HL-60/S4 treated with retinoic acid at 250 ng/mL for 4 days and 3 days (cell line): ENCODE data around the gene CSH2.
"Not testable (repeated sequence)": the region's sequence is repeated elsewhere in the genome, so short reads cannot be mapped to it uniquely, and the experiment has no call there.

ENCODE experiments used
- in situ Hi-C: fragments of 300-500 bp; cut with MboI; formaldehyde crosslinking; loops from 2 replicates; pipeline ENCODE4 v1.7.0; 2022; ENCODE audit warnings: low sequenced_read_pairs

Gene CSH2

DNA sequence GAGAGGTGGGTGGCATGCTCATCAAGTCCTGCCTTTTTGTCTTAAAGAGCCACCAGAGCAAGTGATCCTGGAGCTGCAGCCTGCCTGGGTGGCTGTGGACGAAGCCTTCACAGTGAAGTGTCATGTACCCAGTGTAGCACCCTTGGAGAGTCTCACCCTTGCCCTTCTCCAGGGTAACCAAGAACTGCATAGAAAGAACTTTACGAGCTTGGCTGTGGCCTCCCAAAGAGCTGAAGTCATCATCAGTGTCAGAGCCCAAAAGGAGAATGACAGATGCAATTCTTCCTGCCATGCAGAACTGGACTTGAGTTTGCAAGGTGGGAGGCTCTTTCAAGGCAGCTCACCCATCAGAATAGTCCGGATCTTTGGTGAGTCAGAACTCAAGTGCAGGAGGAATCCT is 14.2 kb downstream of the CSH2 start:
- in situ Hi-C loops: no loop called here

DNA sequence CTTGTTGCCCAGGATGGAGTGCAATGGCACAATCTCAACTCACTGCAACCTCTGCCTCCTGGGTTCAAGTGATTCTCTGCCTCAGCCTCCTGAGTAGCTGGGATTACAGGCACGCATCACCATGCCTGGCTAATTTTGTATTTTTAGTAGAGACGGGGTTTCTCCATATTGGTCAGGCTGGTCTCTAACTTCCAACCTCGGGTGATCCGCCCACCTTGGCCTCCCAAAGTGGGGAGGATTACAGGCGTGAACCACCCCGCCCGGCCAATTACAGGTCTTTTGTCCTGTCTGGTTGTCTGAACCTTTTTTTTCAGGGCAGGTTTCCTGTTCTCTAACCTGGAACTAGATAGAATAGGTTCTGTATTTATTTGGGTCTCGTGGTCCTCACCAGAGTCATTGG is 17.1 kb downstream of the CSH2 start:
- in situ Hi-C loops: not testable (repeated sequence)

DNA sequence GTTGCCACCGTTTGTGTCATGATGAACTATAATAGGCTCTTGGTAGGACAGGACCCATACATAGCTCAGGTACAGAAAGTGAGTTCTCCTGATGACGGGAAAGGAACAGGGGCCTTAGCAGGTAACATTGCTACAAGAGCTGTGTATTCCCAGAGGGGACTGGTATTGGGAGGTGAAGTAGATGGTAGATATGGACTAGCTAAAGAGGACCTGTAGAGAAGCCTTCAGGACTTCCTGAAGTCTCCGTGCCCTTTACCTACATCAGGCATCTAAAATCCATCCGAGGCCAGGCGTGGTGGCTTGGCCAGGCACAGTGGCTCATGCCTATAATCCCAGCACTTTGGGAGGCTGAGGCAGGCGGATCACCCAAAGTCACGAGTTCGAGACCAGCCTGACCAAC is 18.3 kb downstream of the CSH2 start:
- in situ Hi-C loops: no loop called here

DNA sequence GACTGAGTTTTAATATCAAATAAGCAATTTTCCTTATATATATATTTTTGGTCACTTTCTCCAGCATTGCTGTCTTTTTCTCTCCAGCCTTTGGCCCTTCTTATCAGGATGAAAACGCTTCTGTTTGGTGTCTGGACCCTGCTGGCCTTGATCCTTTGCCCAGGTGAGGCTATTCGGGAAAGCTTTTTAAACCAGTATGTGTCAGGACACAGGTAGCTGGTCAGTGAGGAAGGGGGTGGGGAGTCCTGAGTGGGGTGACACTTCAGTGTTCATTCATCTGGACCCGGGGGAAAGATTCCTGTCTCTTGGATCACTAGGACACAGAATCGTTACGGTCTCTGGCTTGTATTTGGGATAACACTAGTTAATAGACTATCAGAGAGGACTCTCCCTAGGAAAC is 18.8 kb downstream of the CSH2 start:
- in situ Hi-C loops: no loop called here

DNA sequence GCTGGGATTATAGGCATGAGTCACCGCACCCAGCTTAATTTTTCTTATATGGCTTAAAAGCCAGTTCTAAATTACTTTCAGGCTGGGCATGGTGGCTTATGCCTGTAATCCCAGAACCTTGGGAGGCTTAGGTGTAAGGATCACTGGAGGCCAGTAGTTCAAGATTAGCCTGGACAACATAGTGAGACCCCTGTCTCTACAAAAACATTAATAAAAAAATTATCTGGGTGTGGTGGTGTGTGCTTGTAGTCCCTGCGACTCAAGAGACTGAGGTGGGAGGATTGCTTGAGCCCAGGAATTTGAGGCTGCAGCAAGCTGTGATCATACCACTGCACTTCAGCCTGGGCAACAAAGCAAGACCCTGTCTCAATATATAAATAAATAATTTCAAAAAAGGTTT is 20.2 kb downstream of the CSH2 start:
- in situ Hi-C loops: no loop called here

DNA sequence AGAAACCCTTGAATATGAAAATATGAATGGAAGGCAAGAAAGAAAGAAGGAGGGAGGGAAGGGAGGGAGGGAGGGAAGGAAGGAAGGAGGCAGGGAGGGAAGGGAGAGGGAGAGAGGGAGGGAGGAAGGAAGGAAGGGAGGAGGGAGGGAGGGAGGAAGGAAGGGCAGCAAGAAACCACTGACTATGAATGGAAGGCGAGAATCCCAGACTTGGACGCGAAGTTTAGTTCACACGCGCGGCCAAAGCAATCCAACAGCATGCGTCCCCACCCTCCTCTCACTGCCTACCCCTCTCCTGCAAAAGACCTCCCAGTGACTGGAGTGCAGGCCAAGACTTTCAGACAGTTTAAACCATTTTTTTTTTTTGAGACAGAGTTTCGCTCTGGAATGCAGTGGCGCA is 23.1 kb downstream of the CSH2 start:
- in situ Hi-C loops: no loop called here

DNA sequence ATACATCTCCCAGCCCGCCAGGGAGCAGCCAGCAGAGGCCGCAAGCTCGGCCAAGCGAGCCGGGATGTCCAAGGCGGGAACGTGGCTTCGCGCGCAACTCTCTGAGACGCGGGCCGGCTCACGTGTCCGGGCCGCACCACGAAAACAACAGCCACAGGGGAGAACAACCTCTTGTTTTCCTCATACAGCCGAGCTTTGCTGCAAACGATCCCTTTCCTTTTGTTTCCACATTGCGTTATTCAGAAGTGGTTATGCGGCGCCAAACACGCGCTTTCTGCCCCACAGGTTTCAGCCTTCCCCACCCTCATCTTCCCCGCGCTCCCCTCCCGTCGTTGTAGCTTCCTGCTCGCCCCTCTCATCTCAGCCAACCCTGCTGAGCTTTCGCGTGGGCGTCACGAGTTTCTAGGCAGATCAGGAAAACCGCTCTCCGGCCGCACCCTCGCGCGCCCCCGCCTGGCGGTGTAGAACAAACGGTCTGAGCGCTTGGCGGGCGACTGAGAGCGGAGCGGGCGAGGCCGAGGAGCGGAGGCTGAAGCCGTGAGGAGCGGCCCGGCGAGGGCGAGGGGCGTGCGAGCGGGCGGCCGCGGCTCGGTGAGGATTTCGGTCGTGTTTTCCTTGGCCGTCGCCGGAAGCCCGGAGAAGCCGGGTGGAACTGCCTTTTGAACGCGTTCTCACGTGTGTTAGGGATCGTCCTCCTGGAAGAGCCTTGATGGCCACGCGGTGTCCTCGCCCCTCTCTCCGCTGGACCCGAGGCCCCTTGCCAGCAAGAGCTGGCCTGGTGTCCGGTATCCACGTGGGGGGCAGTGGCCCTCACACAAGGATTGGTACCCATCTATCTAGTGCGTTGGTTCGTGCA is 24.4 kb downstream of the CSH2 start:
- in situ Hi-C loops: loop anchor here (25.0 kb wide), 1 partner anchor 412 kb away; the partner anchor contains the start of gene CYB561

DNA sequence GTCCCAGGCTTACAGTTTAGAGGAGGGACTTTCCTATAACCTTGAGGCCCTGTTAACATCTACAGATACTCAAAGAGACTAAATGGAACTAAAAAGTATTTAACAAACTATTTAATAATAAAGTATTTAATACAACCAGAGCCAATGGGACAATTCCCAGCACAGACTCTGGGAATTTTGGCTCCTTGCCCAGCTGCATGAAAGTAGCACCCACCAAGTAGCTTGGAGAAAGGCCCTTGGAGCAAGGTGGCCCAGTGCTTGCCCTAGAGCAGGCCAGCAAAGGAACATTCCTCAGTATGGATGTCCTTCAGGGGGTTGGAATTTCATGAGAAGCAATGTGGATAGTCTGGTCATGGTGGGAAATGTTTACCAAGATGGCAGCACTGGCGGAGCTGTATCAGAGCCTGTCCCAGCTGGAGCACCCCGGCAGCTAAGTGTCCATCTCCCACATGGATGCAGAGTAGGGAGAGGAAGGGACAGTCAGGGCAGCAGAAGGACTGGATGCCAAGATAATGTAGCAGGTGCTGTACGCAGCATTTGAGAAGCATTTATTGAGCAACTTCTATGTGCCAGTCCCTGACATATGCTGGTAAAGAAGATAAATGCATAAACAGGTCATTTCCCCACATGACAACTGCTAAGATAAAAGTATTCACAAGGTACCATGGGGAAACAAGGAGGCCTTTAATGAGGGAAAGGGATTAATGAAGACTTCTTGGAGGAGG is 25.8 kb downstream of the CSH2 start:
- in situ Hi-C loops: loop anchor here (25.0 kb wide), 1 partner anchor 410 kb away; the partner anchor contains the start of gene CYB561

DNA sequence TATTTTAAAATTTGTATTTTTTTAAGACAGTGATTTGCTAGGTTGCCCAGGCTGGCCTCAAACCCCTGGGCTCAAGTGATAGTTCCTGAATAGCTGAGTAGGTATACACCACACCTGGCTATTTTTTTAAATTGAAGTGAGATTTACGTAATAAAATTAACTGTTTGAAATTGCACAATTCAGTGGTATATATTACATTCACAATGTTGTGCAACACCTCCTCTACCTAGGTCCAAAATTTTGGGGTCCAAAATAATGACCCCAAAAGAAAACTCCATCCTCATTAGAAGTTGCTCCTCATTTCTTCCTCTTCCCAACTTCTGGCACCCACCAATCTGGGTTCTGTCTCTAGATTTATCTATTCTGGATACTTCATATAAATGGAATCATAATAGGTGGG is 28.0 kb downstream of the CSH2 start:
- in situ Hi-C loops: loop anchor here (25.0 kb wide), 1 partner anchor 408 kb away; the partner anchor contains the start of gene CYB561

DNA sequence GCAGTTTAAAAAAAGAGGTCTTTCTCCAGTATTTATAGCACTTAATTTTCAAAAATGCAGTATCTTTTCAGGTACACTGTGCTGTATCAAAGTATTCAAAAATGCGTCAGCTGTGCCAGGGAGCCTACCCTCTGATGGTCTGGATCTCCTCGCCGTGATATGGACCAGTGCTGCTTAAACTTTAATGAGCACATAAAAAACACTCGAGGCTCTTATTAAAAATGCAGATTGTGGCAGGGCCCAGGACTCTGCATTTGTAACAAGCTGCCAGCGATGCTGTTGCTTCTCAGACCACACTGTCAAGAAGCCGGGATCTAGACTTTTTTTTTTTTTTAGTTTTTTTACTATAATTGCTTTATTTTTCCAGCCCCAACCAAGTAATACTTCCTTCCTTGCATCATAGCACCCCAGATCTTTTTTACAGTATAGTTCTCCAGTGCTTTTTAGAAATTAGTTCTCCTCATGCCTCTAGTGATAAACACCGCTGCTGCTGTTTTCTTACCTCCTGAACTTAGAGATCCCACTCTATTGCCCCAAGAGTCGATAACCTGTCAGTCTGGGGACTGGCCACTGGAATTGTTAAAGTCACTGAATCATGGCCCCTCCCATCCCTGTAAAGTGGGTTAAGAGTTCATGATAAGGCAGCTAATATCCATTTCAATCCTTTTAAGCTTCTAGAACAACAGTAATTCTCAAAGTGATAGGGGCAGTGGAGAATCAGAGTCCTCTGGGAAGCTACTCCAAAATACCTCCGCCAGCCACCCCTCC is 29.4 kb downstream of the CSH2 start:
- in situ Hi-C loops: loop anchor here (25.0 kb wide), 1 partner anchor 407 kb away; the partner anchor contains the start of gene CYB561

DNA sequence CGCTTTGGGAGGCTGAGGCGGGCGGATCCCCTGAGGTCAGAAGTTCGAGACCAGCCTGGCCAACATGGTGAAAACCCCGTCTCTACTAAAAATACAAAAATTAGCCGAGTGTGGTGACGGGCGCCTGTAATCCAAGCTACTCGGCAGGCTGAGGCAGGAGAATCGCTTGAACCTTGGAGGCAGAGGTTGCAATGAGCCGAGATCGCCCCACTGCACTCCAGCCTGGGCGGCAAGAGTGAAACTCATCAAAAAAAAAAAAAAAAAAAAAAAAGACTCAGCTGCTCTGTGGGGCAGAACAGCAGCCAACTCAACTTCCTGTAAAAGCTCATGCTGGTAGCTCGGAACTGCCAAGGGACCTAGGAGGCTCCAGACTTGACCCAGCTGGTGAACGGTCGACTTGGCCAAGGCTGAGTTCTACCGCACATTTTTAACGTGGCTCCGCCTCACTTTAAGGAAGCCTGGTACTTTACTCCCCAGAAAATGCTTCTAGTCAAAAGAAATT is 30.0 kb downstream of the CSH2 start:
- in situ Hi-C loops: loop anchor here (25.0 kb wide), 1 partner anchor 406 kb away; the partner anchor contains the start of gene CYB561

DNA sequence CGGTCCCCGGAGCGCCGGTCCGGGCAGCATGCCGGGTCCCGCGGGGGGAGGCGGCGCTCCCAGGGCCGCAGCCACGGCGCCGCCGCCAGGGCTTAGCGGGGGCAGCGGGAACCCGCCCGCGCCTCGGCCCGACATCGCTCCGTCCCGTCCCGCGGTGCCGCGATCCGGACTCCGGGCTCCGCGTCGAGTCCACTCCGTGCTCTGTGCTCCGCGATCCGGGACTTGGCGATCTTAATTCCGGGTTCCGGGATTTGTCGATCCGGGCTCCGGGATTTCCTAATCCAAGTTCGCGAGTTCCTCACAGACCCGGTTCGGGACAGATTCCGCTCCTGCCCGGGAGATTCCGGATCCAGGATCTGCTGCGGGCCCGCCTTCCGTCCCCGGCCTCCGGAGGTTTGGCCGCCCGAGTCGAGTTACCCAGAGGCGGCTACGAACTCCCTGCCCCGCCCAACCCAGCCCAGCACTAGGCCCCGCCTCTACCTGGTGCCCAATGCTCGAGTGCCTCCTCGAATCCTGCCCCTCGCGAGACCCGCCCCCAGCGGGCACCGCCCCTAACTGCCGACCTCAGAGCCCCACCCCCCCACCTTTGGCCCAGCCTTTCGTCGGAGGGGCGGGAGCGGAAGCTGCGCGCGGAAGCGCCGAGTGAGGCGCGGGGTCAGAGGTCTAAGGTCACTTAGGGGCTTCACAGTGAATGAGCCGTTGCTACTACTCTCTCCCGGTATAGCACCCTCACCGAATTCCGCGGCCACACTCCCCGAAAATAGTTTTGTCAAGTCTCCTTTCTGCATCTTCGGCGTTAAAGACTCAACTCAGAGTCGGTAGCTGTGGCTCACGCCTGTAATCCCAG is 30.7 kb downstream of the CSH2 start, which contains the start of gene SMARCD2:
Gene SMARCD2, minus strand, starts transcription at position 146 of the 847 bp plus-strand sequence. Its CDS starts 11 bp downstream, at position 135.
- in situ Hi-C loops: loop anchor here (25.0 kb wide), 1 partner anchor 405 kb away; the partner anchor contains the start of gene CYB561

DNA sequence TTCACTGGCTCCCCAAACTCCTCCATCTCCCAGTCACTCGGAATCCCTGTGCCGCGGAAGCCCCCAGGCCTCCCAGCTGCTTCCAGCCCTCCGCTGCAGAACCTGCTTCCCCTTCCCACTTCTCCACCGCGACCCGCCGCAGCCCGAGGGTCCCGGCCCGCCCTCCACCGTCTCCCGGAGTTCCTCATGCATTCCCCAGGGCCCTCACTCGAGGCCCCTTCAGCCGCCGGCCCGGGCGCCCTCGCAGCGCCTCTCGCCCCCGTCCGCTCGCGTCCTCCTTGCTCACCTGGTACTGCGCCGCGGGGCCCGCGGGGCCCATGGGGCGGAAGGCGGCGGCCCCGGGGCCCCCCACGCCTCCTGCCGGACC is 31.3 kb downstream of the CSH2 start:
- in situ Hi-C loops: loop anchor here (25.0 kb wide), 1 partner anchor 405 kb away; the partner anchor contains the start of gene CYB561

DNA sequence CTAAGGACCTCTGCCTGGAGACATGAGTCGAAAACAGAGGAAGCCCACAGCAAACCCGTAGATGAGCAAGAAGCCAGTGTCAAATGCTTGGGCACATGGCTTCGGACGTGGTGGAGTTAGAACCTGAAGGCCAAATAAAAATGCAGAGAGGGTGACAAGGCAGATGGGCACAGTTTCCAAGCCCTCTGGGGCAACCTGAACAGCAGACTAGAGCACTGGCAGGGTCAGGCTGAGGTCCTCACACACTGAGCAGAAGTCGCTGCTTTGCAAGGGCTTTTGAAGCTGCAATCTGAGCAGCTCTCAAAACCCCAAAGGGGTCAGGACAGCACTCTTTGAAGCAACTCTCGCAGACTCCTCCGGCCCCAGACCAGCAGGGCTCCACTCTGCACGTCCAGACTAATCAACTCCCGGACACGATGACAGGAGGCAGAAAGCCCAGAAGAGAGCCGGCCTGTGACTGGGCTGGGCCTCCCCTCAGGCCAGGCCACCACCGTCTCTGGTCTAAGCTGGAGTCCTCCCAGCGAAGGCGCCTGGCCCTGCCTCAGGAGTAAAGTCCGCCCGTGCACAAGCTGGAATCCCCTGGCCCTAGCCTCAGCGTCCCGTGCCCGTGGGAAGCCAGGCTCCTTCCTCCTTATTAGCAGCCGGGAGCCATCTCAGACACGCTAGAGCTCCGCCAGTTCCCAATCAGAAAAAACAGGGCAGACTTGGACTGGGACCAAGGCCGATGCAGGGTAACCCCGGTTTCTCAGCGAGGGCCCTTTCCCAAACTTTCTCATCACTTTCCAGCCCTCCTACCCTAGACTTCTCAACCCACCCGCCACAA is 31.9 kb downstream of the CSH2 start:
- in situ Hi-C loops: loop anchor here (25.0 kb wide), 1 partner anchor 404 kb away; the partner anchor contains the start of gene CYB561

DNA sequence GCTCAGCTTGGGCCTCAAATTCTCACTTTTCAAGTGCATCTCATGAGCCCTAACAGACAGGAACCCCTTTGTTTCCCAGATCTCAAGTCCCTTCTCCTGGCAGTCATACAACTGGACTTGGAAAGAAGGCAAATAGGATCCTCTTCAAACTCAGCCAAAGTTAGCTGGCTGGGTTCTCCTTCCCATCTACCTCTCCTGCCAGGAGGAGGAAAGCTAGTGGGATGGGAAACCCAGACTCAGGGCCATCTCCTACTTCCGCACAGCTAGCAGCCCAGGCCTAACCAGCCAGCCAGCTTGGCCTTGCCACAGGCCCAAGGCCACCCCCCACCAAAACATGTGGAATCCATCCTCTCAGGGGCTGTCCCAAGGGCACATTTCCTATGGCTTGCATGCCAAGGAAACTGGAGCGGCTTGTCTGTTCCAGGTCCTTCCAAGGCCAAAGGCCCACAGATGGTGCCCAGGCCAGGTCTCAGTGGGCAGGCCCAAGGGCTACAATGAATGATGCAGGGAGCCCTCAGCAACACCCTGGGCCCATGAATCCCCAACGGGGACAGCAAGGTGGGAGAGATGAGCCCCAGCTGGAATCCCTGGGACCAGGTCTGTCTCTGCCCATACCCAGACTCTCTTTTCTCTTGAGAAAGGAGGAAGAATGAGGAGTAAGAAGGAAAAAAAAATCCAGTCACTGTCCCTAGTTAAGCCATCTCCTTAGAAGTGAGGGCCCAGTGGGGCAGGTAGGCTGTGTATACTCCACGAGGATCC is 32.7 kb downstream of the CSH2 start:
- in situ Hi-C loops: loop anchor here (25.0 kb wide), 1 partner anchor 403 kb away; the partner anchor contains the start of gene CYB561

DNA sequence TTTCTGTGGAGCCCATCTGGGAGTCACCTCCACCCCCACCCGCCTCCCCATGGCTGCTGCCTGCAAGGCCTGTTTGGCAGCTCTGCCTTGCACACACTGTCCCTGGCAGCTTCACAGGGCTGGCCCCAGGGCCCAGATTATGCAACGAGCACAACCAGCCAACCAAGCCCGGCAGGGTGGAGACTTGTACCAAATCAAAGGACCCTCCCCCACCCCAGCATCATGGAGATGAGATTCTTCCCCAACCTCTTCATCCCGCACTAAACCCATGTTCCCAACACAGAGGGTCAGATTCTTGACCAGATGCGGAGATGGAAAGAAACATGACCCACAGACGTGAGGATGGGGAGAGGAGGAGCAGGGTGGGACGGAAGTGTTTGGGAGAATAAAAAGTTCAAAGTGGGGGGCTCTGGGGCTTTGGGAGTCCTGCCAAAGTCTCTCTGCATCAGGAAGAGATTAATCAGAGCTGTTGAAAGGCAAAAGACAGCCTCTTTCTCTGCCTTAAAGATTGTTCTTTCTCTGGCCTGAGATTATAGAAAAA is 34.8 kb downstream of the CSH2 start:
- in situ Hi-C loops: loop anchor here (25.0 kb wide), 1 partner anchor 401 kb away; the partner anchor contains the start of gene CYB561

DNA sequence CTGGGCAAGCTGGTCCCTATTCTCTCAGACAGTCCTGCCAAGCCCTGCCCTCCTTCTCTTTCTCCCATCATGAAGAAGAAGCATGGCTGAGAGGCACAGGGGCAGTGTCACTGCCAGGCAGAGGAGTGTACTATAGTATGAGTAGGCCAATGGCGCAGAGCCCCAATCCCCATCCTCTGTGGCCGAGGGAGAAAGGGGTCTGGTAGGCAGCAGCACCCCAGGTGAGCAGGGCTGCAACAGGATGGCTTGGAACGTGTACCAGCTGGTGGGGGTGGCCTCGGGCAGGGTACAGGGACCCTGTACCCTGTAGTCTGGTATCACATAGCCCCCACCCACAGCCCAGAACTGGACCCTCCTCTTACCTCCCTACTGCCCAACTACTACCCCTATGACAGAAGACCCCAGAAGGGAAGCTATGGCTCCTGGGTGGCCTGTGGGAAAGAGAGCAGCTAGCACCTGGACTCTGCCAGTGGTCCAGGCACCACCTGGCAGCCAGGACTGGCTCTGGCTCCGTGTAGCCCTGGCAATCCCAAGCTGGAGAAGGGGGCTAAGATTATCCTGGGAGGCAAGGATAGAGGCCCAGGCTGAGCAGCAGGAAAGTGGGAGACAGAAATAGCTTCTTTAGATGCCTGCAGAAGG is 35.4 kb downstream of the CSH2 start:
- in situ Hi-C loops: loop anchor here (25.0 kb wide), 1 partner anchor 401 kb away; the partner anchor contains the start of gene CYB561
